ENCODE measurements around the gene GRN. TPM values are rescaled to one million over a fixed set of nuclear protein-coding genes. Genes with fewer than 3 reads are reported as not detected.

GRN gene
- 100 to 1,000 TPM; 439 to 572 TPM for total RNA-seq
- long read RNA-seq, transcript GRN-201 (13 exons, 2,342 nt), result major isoform, 241 of 1,403 reads
- long read RNA-seq, partial matches to known transcripts, result 1,133 of 1,403 reads
- long read RNA-seq, other reads (novel, unspliced or antisense), result 29 of 1,403 reads

DNA sequence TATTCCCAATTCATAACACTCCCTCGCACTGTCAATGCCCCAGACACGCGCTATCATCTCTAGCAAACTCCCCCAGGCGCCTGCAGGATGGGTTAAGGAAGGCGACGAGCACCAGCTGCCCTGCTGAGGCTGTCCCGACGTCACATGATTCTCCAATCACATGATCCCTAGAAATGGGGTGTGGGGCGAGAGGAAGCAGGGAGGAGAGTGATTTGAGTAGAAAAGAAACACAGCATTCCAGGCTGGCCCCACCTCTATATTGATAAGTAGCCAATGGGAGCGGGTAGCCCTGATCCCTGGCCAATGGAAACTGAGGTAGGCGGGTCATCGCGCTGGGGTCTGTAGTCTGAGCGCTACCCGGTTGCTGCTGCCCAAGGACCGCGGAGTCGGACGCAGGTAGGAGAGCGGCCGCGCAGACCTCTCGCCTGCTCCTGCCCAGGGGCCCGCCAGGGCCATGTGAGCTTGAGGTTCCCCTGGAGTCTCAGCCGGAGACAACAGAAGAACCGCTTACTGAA, at the start of gene GRN:
Gene GRN, plus strand, starts transcription at position 364 of the 515 bp plus-strand sequence. CDS start 3,863 bp downstream, outside the sequence.
- intact Hi-C loops (cut with DNase I, micrococcal nuclease), result no loop called here
- DNase-seq (peak; percentile 91 to 96), ATAC-seq (peak; percentile 95)

DNA sequence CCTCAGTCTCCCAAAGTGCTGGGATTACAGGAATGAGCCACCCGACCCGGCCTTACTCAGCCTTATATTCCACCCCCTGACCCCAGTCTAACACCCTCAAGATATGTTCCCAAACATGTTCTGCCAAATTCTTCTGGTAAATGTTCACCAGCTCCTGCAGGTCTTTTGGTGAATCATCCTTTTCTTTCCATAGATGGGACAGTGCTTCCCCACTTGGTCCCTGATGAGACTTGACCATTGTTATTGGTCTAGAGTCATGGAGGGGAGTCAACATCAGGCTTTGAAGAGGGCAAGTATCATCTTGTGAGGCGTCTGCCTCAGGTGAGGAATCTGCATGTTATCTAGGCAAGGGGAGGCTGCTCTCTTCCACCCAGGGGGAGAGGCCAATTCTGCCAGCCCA, 47.1 kb upstream of the GRN start:
- DNase-seq (no peak), ATAC-seq (no peak)
- intact Hi-C loops (cut with DNase I, micrococcal nuclease), result no loop called here

DNA sequence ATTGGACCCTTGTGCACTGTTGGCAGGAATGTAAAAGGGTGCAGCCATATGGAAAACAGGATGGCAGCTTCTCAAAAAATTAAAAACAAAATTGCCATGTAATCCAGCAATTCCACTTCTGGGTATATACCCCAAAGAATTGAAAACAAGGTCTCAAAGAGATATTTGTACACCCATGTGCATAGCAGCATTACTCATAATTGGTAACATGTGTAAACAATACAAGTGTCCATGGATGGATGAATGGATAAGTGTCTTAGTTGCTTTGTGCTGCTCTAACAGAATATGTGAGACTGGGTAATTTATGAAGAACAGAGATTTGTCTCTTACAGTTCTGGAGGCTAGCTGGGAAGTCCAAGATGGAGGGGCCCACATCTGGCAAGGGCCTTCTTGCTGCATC, 40.5 kb upstream of the GRN start:
- ATAC-seq (no peak), DNase-seq (no peak)
- intact Hi-C loops (cut with DNase I, micrococcal nuclease), result no loop called here

GRCh38 chr17:44307387-44308186, 37.5 kb upstream of the GRN start:
- intact Hi-C loops (cut with DNase I, micrococcal nuclease), result no loop called here
- ATAC-seq (peak; percentile 66), DNase-seq (peak in 1 of 2 donors; percentile 53)

DNA sequence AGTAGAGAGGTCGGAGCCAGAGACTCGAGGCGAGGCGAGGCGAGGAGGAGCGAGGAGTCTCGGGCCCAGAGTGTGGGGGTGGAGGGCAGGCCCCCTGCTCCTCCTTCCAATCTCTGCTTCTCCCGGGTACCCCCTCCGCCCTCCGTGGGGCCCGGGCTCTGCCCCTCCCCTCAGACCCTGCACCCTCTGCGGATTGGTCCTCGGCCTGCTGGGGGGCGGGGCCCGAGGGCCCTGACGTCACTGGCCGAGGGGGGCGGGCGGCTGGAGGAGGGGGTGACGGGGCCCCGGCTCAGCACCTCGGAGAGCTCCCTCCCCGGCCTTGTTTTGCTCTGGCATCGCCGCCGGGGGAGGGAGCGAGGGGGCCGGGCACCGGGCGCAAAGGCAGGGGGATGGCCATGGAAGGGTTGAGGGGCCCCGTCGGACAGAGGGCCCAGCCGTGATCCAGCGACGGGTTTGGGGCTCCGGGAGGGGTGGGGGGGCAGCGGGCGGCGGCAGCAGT, 36.7 kb upstream of the GRN start, which contains the start of gene RUNDC3A:
Gene RUNDC3A, plus strand, starts transcription at position 282 of the 499 bp plus-strand sequence. CDS start 232 bp downstream, outside the sequence.
- DNase-seq, result peak; percentile 77 to 83
- ATAC-seq, result peak; percentile 91
- intact Hi-C loops (cut with DNase I, micrococcal nuclease), result no loop called here

DNA sequence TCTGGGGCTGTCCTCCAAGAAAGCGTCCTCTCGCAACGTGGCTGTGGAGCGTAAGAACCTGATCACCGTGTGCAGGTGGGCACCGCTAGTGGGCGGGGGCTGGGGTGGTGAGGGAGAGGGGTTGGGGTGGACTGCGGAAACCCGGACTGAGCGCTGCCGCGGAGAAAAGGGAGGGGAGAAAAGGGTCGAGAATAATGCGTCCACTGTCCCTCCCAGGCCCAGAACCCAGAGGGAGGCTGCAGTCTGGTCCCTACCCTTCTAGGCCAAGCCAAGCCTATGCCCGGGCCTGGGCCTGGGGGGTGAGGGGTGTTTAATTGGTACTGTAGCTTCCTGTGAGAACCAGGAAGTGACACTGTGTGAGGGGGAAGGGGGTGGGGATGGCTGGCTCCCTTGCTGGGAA, 36.2 kb upstream of the GRN start:
- DNase-seq, result no peak
- intact Hi-C loops (cut with DNase I, micrococcal nuclease), result no loop called here

GRCh38 chr17:44309472-44309871, 35.6 kb upstream of the GRN start:
- DNase-seq, result no peak
- intact Hi-C loops (cut with DNase I, micrococcal nuclease), result no loop called here
- no peak for ATAC-seq

More for the DNA sequence above, 36.2 kb upstream of the GRN start:
- ATAC-seq, result peak; percentile 25

- intact Hi-C loops (cut with DNase I, micrococcal nuclease), result no loop called here
- ATAC-seq, result no peak
Measured at GRCh38 chr17:44310188-44310587, 34.9 kb upstream of the GRN start.

DNA sequence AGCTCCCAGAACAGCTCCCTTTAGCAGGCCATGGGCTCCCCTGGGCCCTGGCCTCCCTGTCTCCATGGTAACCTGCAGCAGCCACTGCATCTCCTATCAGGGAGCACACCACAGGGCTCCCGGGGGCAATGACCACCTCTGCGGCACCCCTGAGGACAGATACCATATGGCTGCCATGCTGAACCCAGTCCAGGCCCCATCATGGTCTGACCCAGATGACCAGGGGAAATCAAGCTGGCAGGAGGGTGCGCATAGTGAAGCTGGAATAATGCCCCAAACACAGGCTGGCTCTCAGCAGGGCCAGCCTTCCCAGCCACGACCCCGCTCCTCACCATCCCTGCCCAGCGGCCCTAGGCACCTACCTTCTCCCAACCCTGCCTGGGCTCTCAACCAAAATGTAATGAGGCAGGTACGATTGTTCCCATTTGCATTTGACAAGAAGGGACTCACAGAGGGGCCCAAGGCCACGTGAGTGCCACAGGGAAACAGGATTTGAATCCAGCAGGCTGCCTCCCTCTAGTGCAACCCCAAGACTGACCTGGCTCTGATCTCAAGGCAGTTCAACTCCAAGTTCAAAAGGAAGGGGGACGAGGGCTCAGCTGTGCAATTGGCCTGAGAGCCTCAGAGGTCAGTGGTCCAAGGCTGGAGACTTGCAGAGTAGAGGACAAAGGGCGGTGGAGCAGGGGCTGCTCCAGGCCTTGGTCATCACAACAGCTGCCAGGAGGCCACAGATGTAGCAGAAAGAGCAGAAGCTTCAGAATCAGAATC, 34.3 kb upstream of the GRN start:
- ATAC-seq, result no peak
- no peak for DNase-seq
- intact Hi-C loops (cut with DNase I, micrococcal nuclease), result no loop called here

More at GRCh38 chr17:44310188-44310587, 34.9 kb upstream of the GRN start:
- no peak for DNase-seq

DNA sequence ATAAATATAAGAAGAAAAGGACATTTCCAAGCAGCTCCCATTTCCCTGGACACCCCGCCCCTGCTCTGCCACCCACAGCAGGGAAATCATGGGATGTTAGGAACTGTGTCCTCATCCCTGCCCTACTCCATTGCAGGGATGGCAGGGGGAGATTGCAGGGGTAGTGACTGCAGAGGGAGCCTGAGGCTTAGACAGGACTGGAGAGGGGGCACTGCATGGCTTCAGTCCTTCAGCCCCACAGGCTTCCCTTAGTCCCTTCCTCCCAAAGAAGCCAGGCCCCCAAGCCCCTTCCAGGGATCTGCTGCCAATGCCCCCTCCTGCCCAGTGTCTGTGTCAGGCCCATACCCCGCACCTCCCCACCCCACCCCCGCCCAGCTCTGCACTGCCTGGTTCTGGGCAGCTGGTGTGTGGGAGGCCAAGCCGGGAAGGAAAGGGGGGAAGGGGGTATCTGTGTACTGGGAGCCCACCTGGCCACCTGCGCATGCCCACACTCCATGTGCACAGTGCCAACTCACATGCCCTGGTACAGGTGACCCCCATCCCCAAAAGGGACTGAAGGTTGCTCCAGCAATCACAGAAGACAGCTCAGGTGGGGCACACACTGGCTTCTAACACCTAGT, 33.4 kb upstream of the GRN start:
- intact Hi-C loops (cut with DNase I, micrococcal nuclease), result no loop called here
- no peak for ATAC-seq
- DNase-seq, result no peak

GRCh38 chr17:44312396-44313104, 32.6 kb upstream of the GRN start:
- intact Hi-C loops (cut with DNase I, micrococcal nuclease), result no loop called here
- ATAC-seq (no peak), DNase-seq (no peak)

DNA sequence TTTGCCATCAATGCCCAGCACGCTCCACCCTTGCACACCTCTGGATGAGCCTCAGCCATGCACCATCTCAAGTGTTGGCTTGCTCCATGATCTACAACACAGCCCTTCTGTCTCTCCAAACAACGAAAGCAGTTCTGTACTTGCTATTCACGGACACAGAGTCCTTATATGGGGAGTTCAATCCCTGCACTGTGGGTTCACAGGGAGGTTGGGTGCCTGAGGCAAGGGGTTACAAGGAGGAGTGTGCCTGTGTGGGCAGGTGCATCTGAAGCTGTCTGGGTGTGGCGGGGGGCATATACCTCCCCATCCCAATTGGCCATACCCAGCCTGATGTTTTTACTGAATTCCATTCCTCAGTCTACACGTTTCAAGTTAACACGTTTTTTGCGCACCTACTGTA, 31.1 kb upstream of the GRN start:
- ATAC-seq, result no peak
- intact Hi-C loops (cut with DNase I, micrococcal nuclease), result no loop called here
- no peak for DNase-seq

GRCh38 chr17:44314524-44314868, 30.6 kb upstream of the GRN start:
- DNase-seq (no peak), ATAC-seq (no peak)
- intact Hi-C loops (cut with DNase I, micrococcal nuclease), result no loop called here

DNA sequence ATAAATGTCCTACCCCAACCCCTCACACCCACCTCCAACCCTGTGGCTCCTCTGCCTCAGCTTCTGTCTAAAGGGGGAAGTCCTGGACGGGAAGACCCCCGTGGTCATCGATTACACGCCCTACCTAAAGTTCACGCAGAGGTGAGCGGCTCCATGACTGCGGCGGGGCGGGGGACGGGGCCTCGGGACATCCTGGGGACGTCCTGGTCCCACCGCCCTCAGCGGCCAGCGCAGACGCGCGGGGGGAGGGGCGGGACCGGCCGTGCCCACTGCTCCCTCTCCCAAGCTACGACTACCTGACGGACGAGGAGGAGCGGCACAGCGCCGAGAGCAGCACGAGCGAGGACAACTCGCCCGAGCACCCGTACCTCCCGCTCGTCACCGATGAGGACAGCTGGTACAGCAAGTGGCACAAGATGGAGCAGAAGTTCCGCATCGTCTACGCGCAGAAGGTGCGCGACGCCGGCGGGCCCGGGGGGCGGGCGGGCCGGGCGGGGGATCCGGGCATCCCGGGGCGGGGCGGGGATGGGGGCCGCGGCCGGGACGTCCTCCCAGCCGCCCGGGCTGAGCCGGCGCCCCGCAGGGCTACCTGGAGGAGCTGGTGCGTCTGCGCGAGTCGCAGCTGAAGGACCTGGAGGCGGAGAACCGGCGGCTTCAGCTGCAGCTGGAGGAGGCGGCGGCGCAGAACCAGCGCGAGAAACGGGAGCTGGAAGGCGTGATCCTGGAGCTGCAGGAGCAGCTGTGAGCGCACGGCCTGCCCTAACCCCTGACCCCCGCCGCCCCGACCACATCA, 30.0 kb upstream of the GRN start:
- intact Hi-C loops (cut with DNase I, micrococcal nuclease), result no loop called here
- ATAC-seq (peak; percentile 20), DNase-seq (peak in 1 of 2 donors; percentile 43)

GRCh38 chr17:44315760-44316731, 29.1 kb upstream of the GRN start:
- no peak for ATAC-seq
- DNase-seq, result no peak
- intact Hi-C loops (cut with DNase I, micrococcal nuclease), result no loop called here

GRCh38 chr17:44317545-44317944, 27.6 kb upstream of the GRN start:
- ATAC-seq (no peak), DNase-seq (no peak)
- intact Hi-C loops (cut with DNase I, micrococcal nuclease), result no loop called here

Measured in left colon (tissue), 2 donors.